Peyer's patch (tissue), 4 donors: ENCODE data around the gene NFIL3.

ENCODE experiments used
- CTCF ChIP-seq, 6 experiments: fragments of 450-650 bp in 4 of 6; fragments of 200-600 bp in 2 of 6; sonication (generic) in 1 of 6; IDR thresholded peaks; one replicate each; pipeline ENCODE4 v1.5.1; 2017 to 2019; ENCODE audit warnings: antibody characterized with exemption in 6 of 6, mild to moderate bottlenecking in 3 of 6, moderate library complexity in 1 of 6
- POLR2A ChIP-seq, 2 donors: fragments of 450-650 bp; IDR thresholded peaks; one replicate each; pipeline ENCODE4 v1.5.1; 2017; ENCODE audit warnings: antibody characterized with exemption in 2 of 2, mild to moderate bottlenecking in 2 of 2, moderate library complexity in 2 of 2

DNA sequence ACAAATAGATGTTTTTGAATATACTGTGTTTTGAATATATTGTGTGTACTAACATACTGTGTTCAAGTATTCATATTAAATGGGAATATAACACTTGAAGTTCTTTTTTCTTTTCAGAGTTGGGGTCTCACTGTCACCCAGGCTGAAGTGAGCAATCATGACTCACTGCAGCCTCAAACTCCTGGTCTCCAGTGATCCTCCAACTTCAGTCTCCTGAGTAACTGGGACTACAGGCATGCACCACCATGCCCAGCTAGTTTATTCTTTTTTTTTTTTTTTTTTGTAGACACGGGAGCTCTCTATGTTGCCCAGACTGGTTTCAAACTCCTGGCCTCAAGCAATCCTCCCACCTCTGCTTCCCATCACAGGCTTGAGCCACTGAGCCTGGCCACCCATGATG lies 38.7 kb downstream of the NFIL3 start:
- no peak for TF ChIP-seq CTCF (IDR thresholded peaks at IDR 0.05)
- no peak for TF ChIP-seq POLR2A (IDR thresholded peaks at IDR 0.05)
